ENCODE data around the gene PDSS2.

DNA sequence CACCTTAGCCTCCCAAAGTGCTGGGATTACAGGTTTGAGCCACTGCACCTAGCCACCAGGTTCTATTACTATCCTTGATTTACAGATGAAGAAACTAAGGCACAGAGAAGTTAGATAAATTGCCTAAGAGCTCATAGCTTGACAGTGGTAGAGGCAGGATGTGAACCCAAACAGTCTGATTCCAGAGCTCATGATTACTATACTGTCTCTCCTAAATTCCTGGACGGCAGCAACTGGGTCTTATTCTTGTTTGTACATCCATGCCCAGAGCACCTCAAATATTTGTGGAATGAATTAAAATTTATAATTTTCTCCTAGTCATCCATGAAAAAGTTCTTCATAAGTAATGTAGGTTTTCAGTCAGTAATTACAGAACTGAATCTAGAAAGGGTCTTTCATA lies 15.1 kb downstream of the PDSS2 start:
- no peak for TF ChIP-seq POLR2A (IDR thresholded peaks at IDR 0.05; ENCODE audit: low read depth, low read length)
- no peak for TF ChIP-seq PAX5 (IDR thresholded peaks at IDR 0.05; ENCODE audit: insufficient read depth, low read length, severe bottlenecking)
- TF ChIP-seq POLR2AphosphoS5 (IDR thresholded peaks at IDR 0.05; ENCODE audit: low read depth, low read length) = no peak
- no peak for TF ChIP-seq TAF1 (IDR thresholded peaks at IDR 0.05; ENCODE audit: low read depth, low read length)

Data from GM12891 (cell line).